CD4-positive, alpha-beta T cell (primary cell): ENCODE results near the gene PLIN1. TPM values are rescaled to one million over a fixed set of nuclear protein-coding genes. Genes with fewer than 3 reads are reported as not detected.
A peak's percentile ranks its signal among the peaks of the same experiment; 100 is the strongest.

ENCODE experiments used
- ATAC-seq: fragments of 200-7000 bp; cut with Tn5 transposase; one replicate; pipeline ENCODE4 v1.10.0; 2022; ENCODE audit warnings: mild to moderate bottlenecking; ENCODE audit not compliant: poor library complexity
- CTCF ChIA-PET: fragments of 350-600 bp; sonication (Branson Sonifier 250); formaldehyde crosslinking; loops from one replicate; lab custom pipeline; 2021; ENCODE audit warnings: antibody characterized with exemption, inconsistent platforms; lab: Charles Lee
- POLR2A ChIA-PET: fragments of 350-600 bp; sonication (Branson Sonifier 250); formaldehyde crosslinking; loops from one replicate; lab custom pipeline; 2021; ENCODE audit warnings: antibody characterized with exemption, inconsistent platforms; lab: Charles Lee
- DNase-seq, 14 experiments: peaks; one replicate each; pipeline ENCODE4 v3.0.0-alpha.2; 2013 to 2020; ENCODE audit warnings: mixed read lengths in 2 of 14
- H3K27ac ChIP-seq, 2 donors: one replicate each; pipeline versions ENCODE4 v1.5.1 to v1.7.0; 2013; ENCODE audit warnings: low read length in 2 of 2, low read depth in 1 of 2, mild to moderate bottlenecking in 1 of 2
- H3K27me3 ChIP-seq, 2 experiments: 1 replicate in 1 of 2; 2 replicates in 1 of 2; pipeline versions ENCODE4 v1.6.1 to v1.7.0; 2013; ENCODE audit warnings: low read length in 2 of 2, control low read depth in 1 of 2, mild to moderate bottlenecking in 1 of 2, moderate library complexity in 1 of 2; ENCODE audit not compliant: insufficient read depth in 2 of 2, control insufficient read depth in 1 of 2
- H3K36me3 ChIP-seq: one replicate; pipeline ENCODE4 v1.6.1; 2013; ENCODE audit warnings: low read length, control low read depth; ENCODE audit not compliant: insufficient read depth
- H3K4me1 ChIP-seq: one replicate; pipeline ENCODE4 v1.6.1; 2013; ENCODE audit warnings: low read length, control low read depth; ENCODE audit not compliant: insufficient read depth
- H3K4me3 ChIP-seq: one replicate; pipeline ENCODE4 v1.5.1; 2013; ENCODE audit warnings: mild to moderate bottlenecking, low read length, moderate library complexity
- H3K9me3 ChIP-seq, 2 experiments: 1 replicate in 1 of 2; 2 replicates in 1 of 2; pipeline versions ENCODE4 v1.6.1 to v1.7.0; 2013; ENCODE audit warnings: low read length in 2 of 2, mild to moderate bottlenecking in 2 of 2, control low read depth in 1 of 2, moderate library complexity in 1 of 2; ENCODE audit not compliant: control insufficient read depth in 1 of 2, insufficient read depth in 1 of 2
- H3K27ac Mint-ChIP-seq: one replicate; pipeline ENCODE4 v1.8.0; 2020; ENCODE audit warnings: mixed read lengths
- H3K27me3 Mint-ChIP-seq: one replicate; pipeline ENCODE4 v1.8.0; 2021; ENCODE audit warnings: mixed read lengths
- H3K36me3 Mint-ChIP-seq: one replicate; pipeline ENCODE4 v1.8.0; 2021; ENCODE audit warnings: low read depth, mixed read lengths
- H3K4me1 Mint-ChIP-seq: one replicate; pipeline ENCODE4 v1.8.0; 2021; ENCODE audit warnings: low read depth, mixed read lengths
- H3K4me3 Mint-ChIP-seq: one replicate; pipeline ENCODE4 v1.8.0; 2020; ENCODE audit warnings: mild to moderate bottlenecking, mixed read lengths
- H3K9me3 Mint-ChIP-seq: one replicate; pipeline ENCODE4 v1.8.0; 2020; ENCODE audit warnings: mixed read lengths
- intact Hi-C, 2 experiments: fragments of 100-400 bp; cut with DNase I in 1 of 2; cut with micrococcal nuclease in 1 of 2; formaldehyde crosslinking; loops; one replicate each; pipeline versions ENCODE4 v1.15.1 to v1.9.0; 2023 to 2025; cut with DNase I, micrococcal nuclease
- total RNA-seq, 174 experiments: library from RNA in 2 of 174; stranded (reverse) in 2 of 174; gene quantifications; one replicate each; pipeline ENCODE4 v1.2.3 and lab custom pipeline; 2021 to 2026
- TF ChIP-seq, protein P1 (sequence below): fragments of 200-600 bp; IDR thresholded peaks from one replicate; pipeline ENCODE4 v1.8.0; 2022; ENCODE audit warnings: antibody characterized with exemption, mild to moderate bottlenecking

The PLIN1 gene
- total RNA-seq, 2 experiments from 2014 or later: 0.08 to 0.22 TPM

DNA sequence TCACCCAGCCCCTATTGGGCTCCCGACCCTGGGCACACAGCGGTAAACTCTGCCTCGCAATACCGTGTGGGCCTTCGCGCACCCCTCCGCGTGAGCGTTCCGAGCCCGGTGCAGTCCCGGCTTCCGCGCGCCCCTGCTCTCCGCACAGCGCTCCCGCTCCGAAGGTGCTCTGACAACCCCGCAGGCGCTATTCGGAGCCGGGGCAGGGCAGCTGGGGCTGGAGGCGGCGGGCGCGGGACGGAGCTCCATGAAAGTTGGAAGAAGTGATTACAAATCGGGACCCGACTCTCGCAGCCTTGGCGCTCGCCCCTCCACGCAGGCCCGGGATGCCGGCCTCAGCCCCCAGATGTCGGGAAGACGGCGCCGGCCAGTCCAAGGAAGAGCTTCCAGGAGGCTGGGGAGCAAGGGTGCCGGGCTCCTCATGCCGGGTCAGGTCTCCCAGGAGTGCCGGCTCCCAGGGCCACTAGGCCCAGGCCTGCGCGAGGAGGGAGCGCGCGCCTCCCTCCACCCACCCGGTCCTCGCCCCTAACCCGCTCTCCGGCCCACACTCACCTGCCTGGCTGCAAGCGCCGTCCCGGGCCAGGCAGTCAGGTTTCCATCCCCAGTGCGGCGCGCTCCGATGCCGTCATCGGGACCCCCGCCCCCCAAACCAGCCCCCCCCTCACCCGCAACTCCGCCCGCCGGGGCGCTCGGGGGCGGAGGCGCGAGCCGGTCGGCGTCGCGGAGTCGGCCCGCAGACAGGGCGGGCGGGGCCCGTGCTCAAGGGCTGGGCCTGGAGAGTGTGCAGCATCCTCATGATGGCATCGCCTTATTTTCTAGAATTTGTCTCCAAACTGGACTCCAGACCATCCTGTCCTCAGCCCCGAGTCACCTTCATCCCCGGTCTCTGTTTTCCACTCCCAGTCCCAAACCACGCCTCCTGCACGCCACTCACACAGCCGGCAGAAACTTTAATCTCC, 24.0 kb downstream of the PLIN1 start, which contains the start of gene KIF7:
TSS of gene KIF7 (minus strand) at position 621 of the 959 bp plus-strand sequence. CDS start 2,537 bp downstream, outside the sequence.
- CTCF ChIA-PET: no interaction called here
- H3K27me3 Mint-ChIP-seq: peaks cover 69% of the 10 kb centered on the region

DNA sequence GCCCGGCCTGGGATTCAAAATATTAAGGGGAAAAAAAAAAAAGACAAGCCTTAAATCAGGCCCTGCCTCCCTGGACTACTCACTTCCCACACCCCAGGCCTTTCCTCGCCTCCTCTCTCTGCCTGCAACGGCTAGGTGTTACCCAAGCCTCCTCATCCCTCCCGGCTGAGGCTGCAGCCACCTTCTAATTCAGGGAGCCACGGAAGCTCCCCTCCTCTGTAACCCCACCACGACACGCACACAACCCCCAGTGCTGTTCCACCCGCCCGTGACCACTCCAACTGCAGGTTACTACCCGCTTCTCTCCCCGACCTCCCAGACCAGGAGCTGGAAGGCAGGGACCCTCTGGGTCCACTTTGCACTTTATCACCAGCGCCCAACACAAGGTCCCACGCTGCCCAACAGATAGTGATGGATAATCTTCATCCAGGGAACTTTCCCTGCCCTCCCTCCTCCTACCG, 24.8 kb downstream of the PLIN1 start:
- CTCF ChIA-PET: no interaction called here
- Histone ChIP-seq H3K36me3 (no peaks in the 10 kb centered on the region), H3K4me3 (no peak overlapping the region), H3K27ac (no peak overlapping the region), H3K27me3 (peaks cover 29 to 36% of the 10 kb centered on the region in 2 experiments), H3K9me3 (peaks cover 0 to 9% of the 10 kb centered on the region in 2 experiments), H3K4me1 (peaks cover 10% of the 10 kb centered on the region)
- no peak for ATAC-seq
- Mint-ChIP-seq H3K36me3 (no peaks in the 10 kb centered on the region), H3K27ac (no peak overlapping the region), H3K9me3 (no peaks in the 10 kb centered on the region), H3K4me1 (peaks cover 15% of the 10 kb centered on the region), H3K4me3 (peak overlapping the region; percentile 35), H3K27me3 (peaks cover 63% of the 10 kb centered on the region)
- intact Hi-C loops: no loop called here
- POLR2A ChIA-PET: no interaction called here
- no peak for DNase-seq
- TF ChIP-seq, protein P1, sequence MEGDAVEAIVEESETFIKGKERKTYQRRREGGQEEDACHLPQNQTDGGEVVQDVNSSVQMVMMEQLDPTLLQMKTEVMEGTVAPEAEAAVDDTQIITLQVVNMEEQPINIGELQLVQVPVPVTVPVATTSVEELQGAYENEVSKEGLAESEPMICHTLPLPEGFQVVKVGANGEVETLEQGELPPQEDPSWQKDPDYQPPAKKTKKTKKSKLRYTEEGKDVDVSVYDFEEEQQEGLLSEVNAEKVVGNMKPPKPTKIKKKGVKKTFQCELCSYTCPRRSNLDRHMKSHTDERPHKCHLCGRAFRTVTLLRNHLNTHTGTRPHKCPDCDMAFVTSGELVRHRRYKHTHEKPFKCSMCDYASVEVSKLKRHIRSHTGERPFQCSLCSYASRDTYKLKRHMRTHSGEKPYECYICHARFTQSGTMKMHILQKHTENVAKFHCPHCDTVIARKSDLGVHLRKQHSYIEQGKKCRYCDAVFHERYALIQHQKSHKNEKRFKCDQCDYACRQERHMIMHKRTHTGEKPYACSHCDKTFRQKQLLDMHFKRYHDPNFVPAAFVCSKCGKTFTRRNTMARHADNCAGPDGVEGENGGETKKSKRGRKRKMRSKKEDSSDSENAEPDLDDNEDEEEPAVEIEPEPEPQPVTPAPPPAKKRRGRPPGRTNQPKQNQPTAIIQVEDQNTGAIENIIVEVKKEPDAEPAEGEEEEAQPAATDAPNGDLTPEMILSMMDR: no peak

More for the DNA sequence above, 24.0 kb downstream of the PLIN1 start, which contains the start of gene KIF7:
- H3K36me3 Mint-ChIP-seq: no peaks in the 10 kb centered on the region
- no peak within 1 kb of the TSS for H3K27ac ChIP-seq
- POLR2A ChIA-PET: no interaction called here
- H3K4me1 Mint-ChIP-seq: peaks cover 15% of the 10 kb centered on the region
- intact Hi-C loops: no loop called here
- H3K27ac Mint-ChIP-seq: no peak within 1 kb of the TSS
- DNase-seq (no peak), ATAC-seq (no peak)
- H3K9me3 ChIP-seq: peaks cover 0 to 8% of the 10 kb centered on the region in 2 experiments
- peak within 1 kb of the TSS; percentile 71 for H3K4me3 Mint-ChIP-seq
- peaks cover 29 to 36% of the 10 kb centered on the region in 2 experiments for H3K27me3 ChIP-seq
- no peaks in the 10 kb centered on the region for H3K36me3 ChIP-seq
- TF ChIP-seq, protein P1: no peak
- no peaks in the 10 kb centered on the region for H3K9me3 Mint-ChIP-seq
- peaks cover 10% of the 10 kb centered on the region for H3K4me1 ChIP-seq
- H3K4me3 ChIP-seq: peak within 1 kb of the TSS; percentile 26

DNA sequence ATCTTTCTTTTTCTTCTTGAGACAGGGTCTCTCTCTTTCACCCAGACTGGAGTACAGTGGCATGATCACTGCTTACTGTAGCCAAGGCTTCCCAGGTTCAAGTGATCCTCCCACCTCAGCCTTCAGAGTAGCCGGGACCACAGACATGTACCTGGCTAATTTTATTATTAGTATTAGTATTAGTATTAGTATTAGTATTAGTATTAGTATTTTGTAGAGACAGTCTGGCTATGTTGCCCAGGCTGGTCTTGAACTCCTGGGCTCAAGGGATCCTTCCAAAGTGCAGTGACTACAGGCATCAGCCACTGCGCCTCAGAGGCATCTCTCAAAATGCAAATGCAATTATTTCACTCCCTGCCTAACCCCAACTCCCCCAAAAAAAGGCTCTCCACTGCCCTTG, 25.6 kb downstream of the PLIN1 start:
- H3K4me1 ChIP-seq: peaks cover 10% of the 10 kb centered on the region
- Mint-ChIP-seq H3K27ac (no peak overlapping the region), H3K4me3 (no peak overlapping the region), H3K36me3 (no peaks in the 10 kb centered on the region), H3K27me3 (peaks cover 57% of the 10 kb centered on the region), H3K4me1 (peaks cover 15% of the 10 kb centered on the region), H3K9me3 (no peaks in the 10 kb centered on the region)
- POLR2A ChIA-PET: no interaction called here
- peaks cover 0 to 16% of the 10 kb centered on the region in 2 experiments for H3K9me3 ChIP-seq
- ATAC-seq (no peak), DNase-seq (no peak)
- CTCF ChIA-PET: no interaction called here
- peaks cover 29 to 36% of the 10 kb centered on the region in 2 experiments for H3K27me3 ChIP-seq
- TF ChIP-seq, protein P1: no peak
- intact Hi-C loops: no loop called here
- H3K36me3 ChIP-seq: no peaks in the 10 kb centered on the region
- H3K27ac ChIP-seq: no peak overlapping the region
- no peak overlapping the region for H3K4me3 ChIP-seq
